Neural progenitor cell (in vitro differentiated cells): Measurements from ENCODE around the gene PADI3. TPM values are rescaled to one million over a fixed set of nuclear protein-coding genes. Genes with fewer than 3 reads are reported as not detected.

Experiments used
- DNase-seq: peaks from one replicate; pipeline ENCODE4 v3.0.0-alpha.2; 2016; ENCODE audit warnings: low spot score
- H2AFZ ChIP-seq: fragments of 200-600 bp; sonication (generic); replicated peaks from 2 replicates; pipeline ENCODE4 v1.6.1; 2016; ENCODE audit warnings: antibody characterized with exemption
- H3F3A ChIP-seq: fragments of 200-600 bp; sonication (generic); 2 replicates; pipeline ENCODE4 v1.6.1; 2016; ENCODE audit warnings: antibody characterized with exemption, low read depth
- H3K27ac ChIP-seq: fragments of 200-600 bp; sonication (generic); 2 replicates; pipeline ENCODE4 v1.5.1; 2016; ENCODE audit warnings: mild to moderate bottlenecking
- H3K27me3 ChIP-seq: fragments of 200-600 bp; sonication (generic); 2 replicates; pipeline ENCODE4 v1.6.1; 2016; ENCODE audit warnings: mild to moderate bottlenecking, moderate library complexity
- H3K36me3 ChIP-seq: fragments of 200-600 bp; sonication (generic); 2 replicates; pipeline ENCODE4 v1.5.1; 2016
- H3K4me1 ChIP-seq: fragments of 200-600 bp; sonication (generic); 2 replicates; pipeline ENCODE4 v1.6.1; 2016; ENCODE audit warnings: mixed run types
- H3K4me2 ChIP-seq: fragments of 200-600 bp; sonication (generic); 2 replicates; pipeline ENCODE4 v1.6.1; 2016
- H3K4me3 ChIP-seq: fragments of 200-600 bp; sonication (generic); 2 replicates; pipeline ENCODE4 v1.5.1; 2016
- H3K79me2 ChIP-seq: fragments of 200-600 bp; sonication (generic); 2 replicates; pipeline ENCODE4 v1.6.1; 2016; ENCODE audit warnings: low read depth
- H3K9ac ChIP-seq: fragments of 200-600 bp; sonication (generic); 2 replicates; pipeline ENCODE4 v1.6.1; 2016
- H3K9me3 ChIP-seq: fragments of 200-600 bp; sonication (generic); 2 replicates; pipeline ENCODE4 v1.5.1; 2016; ENCODE audit warnings: low read depth
- H4K20me1 ChIP-seq: fragments of 200-600 bp; sonication (generic); 2 replicates; pipeline ENCODE4 v1.6.1; 2016; ENCODE audit warnings: low read depth
- H3K27ac Mint-ChIP-seq: 3 replicates; pipeline ENCODE4 v1.8.0; 2021; ENCODE audit warnings: mixed read lengths
- H3K27me3 Mint-ChIP-seq: 2 replicates; pipeline ENCODE4 v1.8.0; 2022; ENCODE audit warnings: low read depth, mild to moderate bottlenecking, inconsistent platforms, moderate library complexity, mixed read lengths; ENCODE audit not compliant: insufficient read depth
- H3K36me3 Mint-ChIP-seq: 3 replicates; pipeline ENCODE4 v1.8.0; 2021; ENCODE audit warnings: mixed read lengths
- H3K4me1 Mint-ChIP-seq: 3 replicates; pipeline ENCODE4 v1.8.0; 2021; ENCODE audit warnings: mixed read lengths
- H3K4me3 Mint-ChIP-seq: 3 replicates; pipeline ENCODE4 v1.8.0; 2021; ENCODE audit warnings: mild to moderate bottlenecking, moderate library complexity, mixed read lengths
- H3K9me3 Mint-ChIP-seq: 3 replicates; pipeline ENCODE4 v1.8.0; 2020; ENCODE audit warnings: mixed read lengths
- CTCF ChIP-seq: fragments of 200-600 bp; sonication (generic); IDR thresholded peaks from 2 replicates; pipeline ENCODE4 v1.5.1; 2017; ENCODE audit warnings: antibody characterized with exemption, mild to moderate bottlenecking
- EZH2 ChIP-seq: fragments of 200-600 bp; sonication (generic); IDR thresholded peaks from 2 replicates; pipeline ENCODE4 v1.6.1; 2017; ENCODE audit warnings: antibody characterized with exemption, mild to moderate bottlenecking, moderate library complexity
- EZH2phosphoT487 ChIP-seq: fragments of 200-600 bp; sonication (generic); IDR thresholded peaks from 2 replicates; pipeline ENCODE4 v1.6.1; 2017; ENCODE audit warnings: antibody characterized with exemption
- total RNA-seq: library from RNA; depleted of rRNA; stranded (reverse); fragments of >200 nt; gene quantifications from 2 replicates; pipeline ENCODE4 v1.2.3, GENCODE V29; 2015; ENCODE audit warnings: low replicate concordance

The PADI3 gene
- total RNA-seq, 1 donor from 2014 or later: 1.0 TPM

GRCh38 chr1:17209430-17209829 lies 39.5 kb upstream of the PADI3 start:
- Histone ChIP-seq H3K27me3 (no peaks in the 10 kb centered on the region), H3K4me2 (no peak overlapping the region), H3K36me3 (no peaks in the 10 kb centered on the region), H3K4me1 (peaks cover 20% of the 10 kb centered on the region), H3K79me2 (no peaks in the 10 kb centered on the region), H3F3A (peaks cover 8% of the 10 kb centered on the region), H3K9me3 (no peaks in the 10 kb centered on the region), H3K4me3 (no peak overlapping the region), H3K9ac (no peak overlapping the region), H3K27ac (no peak overlapping the region), H2AFZ (no peak overlapping the region), H4K20me1 (no peaks in the 10 kb centered on the region)
- Mint-ChIP-seq H3K27ac (peak overlapping the region; percentile 54), H3K4me1 (peaks cover 58% of the 10 kb centered on the region), H3K36me3 (no peaks in the 10 kb centered on the region), H3K4me3 (peak overlapping the region; percentile 22), H3K27me3 (peaks cover 20% of the 10 kb centered on the region), H3K9me3 (no peaks in the 10 kb centered on the region)
- DNase-seq: no peak
- no peak for TF ChIP-seq CTCF
- TF ChIP-seq EZH2phosphoT487: no peak
- no peak for TF ChIP-seq EZH2

- no peaks in the 10 kb centered on the region for H3K9me3 Mint-ChIP-seq
- no peak for TF ChIP-seq EZH2
- H3K27me3 Mint-ChIP-seq: peaks cover 18% of the 10 kb centered on the region
- H3K4me3 ChIP-seq: no peak overlapping the region
- H3K36me3 ChIP-seq: no peaks in the 10 kb centered on the region
- peaks cover 59% of the 10 kb centered on the region for H3K4me1 Mint-ChIP-seq
- peaks cover 8% of the 10 kb centered on the region for H3F3A ChIP-seq
- H3K27me3 ChIP-seq: no peaks in the 10 kb centered on the region
- no peak overlapping the region for H3K4me3 Mint-ChIP-seq
- no peaks in the 10 kb centered on the region for H3K36me3 Mint-ChIP-seq
- H3K4me1 ChIP-seq: peaks cover 20% of the 10 kb centered on the region
- no peak for DNase-seq
- no peak overlapping the region for H2AFZ ChIP-seq
- H3K4me2 ChIP-seq: no peak overlapping the region
- H3K27ac ChIP-seq: no peak overlapping the region
- H3K27ac Mint-ChIP-seq: no peak overlapping the region
- no peak overlapping the region for H3K9ac ChIP-seq
- no peaks in the 10 kb centered on the region for H3K79me2 ChIP-seq
- H3K9me3 ChIP-seq: no peaks in the 10 kb centered on the region
- H4K20me1 ChIP-seq: no peaks in the 10 kb centered on the region
Measured at GRCh38 chr1:17210176-17210575, 38.7 kb upstream of the PADI3 start.

GRCh38 chr1:17211377-17211776 lies 37.5 kb upstream of the PADI3 start:
- no peaks in the 10 kb centered on the region for H4K20me1 ChIP-seq

More at GRCh38 chr1:17211377-17211776, 37.5 kb upstream of the PADI3 start:
- no peak for DNase-seq
- Histone ChIP-seq H3K4me1 (peaks cover 20% of the 10 kb centered on the region), H3K27me3 (no peaks in the 10 kb centered on the region), H3K27ac (no peak overlapping the region), H3K9me3 (no peaks in the 10 kb centered on the region), H3F3A (peaks cover 8% of the 10 kb centered on the region), H3K79me2 (no peaks in the 10 kb centered on the region), H3K4me2 (no peak overlapping the region), H2AFZ (no peak overlapping the region), H3K36me3 (no peaks in the 10 kb centered on the region), H3K9ac (no peak overlapping the region), H3K4me3 (no peak overlapping the region)
- Mint-ChIP-seq H3K27me3 (peaks cover 15% of the 10 kb centered on the region), H3K4me1 (peaks cover 59% of the 10 kb centered on the region), H3K27ac (no peak overlapping the region), H3K4me3 (no peak overlapping the region), H3K9me3 (no peaks in the 10 kb centered on the region), H3K36me3 (no peaks in the 10 kb centered on the region)
- TF ChIP-seq EZH2phosphoT487 (no peak), EZH2 (no peak), CTCF (no peak)
